ENCODE results near the gene SAFB. TPM values are rescaled to one million over a fixed set of nuclear protein-coding genes. Genes with fewer than 3 reads are reported as not detected.

SAFB gene
- polyA plus RNA-seq, 1 donor from 2014 or later: 89.8 TPM

DNA sequence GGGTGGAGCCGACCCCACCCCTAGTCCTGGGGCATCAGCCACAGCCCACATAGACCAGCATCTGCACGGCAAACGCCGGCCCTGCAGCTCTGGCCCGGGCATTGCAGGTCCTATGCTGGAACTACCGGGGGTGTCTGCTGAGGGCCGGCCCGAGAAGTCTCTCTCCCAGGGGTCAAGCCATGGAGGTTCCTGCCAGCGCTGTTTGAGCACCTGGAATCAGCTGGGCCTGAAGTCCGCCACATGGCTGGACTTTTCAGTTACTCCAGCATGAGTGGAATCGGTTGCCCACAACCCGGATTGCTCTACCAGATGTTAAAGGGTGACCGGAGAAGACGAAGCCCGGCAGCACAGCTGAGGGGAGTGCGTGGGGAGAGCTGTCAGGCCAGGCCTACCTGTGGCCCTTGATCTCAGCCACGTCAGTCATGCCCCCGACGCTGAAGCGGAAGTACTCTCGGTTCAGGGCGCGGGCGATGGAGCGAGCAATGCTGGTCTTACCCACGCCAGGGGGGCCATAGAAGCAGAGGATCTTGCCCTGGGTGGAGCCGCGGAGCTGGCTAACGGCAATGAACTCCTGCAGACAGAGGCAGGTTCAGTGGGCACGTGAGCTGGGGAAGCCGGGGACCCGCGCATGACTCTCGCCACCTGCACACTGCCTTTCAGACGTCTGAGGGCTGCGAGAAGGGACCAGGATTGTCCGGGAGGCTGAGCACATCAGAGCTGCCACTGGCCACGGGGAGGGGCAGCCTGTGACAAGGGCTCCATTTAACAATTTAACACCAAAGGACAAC is 75.9 kb downstream of the SAFB start:
- TF ChIP-seq TAF1 (IDR thresholded peaks at IDR 0.05; ENCODE audit: low read depth) (no peak), MXI1 (conservative IDR thresholded peaks at IDR 0.05; ENCODE audit: poor library complexity, severe bottlenecking) (no peak), EP300 (conservative IDR thresholded peaks at IDR 0.05; ENCODE audit: poor library complexity, severe bottlenecking) (no peak), CTCF (IDR thresholded peaks at IDR 0.05; ENCODE audit: poor library complexity, severe bottlenecking) (no peak), POLR2AphosphoS5 (IDR thresholded peaks at IDR 0.05) (no peak), SMC3 (conservative IDR thresholded peaks at IDR 0.05; ENCODE audit: poor library complexity) (no peak), EZH2 (IDR thresholded peaks at IDR 0.05; ENCODE audit: borderline replicate concordance, insufficient read depth, low read length, poor library complexity, severe bottlenecking) (no peak), RAD21 (conservative IDR thresholded peaks at IDR 0.05) (no peak)
- TF ChIP-seq, protein P1, sequence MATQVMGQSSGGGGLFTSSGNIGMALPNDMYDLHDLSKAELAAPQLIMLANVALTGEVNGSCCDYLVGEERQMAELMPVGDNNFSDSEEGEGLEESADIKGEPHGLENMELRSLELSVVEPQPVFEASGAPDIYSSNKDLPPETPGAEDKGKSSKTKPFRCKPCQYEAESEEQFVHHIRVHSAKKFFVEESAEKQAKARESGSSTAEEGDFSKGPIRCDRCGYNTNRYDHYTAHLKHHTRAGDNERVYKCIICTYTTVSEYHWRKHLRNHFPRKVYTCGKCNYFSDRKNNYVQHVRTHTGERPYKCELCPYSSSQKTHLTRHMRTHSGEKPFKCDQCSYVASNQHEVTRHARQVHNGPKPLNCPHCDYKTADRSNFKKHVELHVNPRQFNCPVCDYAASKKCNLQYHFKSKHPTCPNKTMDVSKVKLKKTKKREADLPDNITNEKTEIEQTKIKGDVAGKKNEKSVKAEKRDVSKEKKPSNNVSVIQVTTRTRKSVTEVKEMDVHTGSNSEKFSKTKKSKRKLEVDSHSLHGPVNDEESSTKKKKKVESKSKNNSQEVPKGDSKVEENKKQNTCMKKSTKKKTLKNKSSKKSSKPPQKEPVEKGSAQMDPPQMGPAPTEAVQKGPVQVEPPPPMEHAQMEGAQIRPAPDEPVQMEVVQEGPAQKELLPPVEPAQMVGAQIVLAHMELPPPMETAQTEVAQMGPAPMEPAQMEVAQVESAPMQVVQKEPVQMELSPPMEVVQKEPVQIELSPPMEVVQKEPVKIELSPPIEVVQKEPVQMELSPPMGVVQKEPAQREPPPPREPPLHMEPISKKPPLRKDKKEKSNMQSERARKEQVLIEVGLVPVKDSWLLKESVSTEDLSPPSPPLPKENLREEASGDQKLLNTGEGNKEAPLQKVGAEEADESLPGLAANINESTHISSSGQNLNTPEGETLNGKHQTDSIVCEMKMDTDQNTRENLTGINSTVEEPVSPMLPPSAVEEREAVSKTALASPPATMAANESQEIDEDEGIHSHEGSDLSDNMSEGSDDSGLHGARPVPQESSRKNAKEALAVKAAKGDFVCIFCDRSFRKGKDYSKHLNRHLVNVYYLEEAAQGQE (IDR thresholded peaks at IDR 0.05; ENCODE audit: borderline replicate concordance): no peak
- no peaks in the 10 kb centered on the region for H3K36me3 ChIP-seq (ENCODE audit: insufficient read depth, low read length)

GRCh38 chr19:5700455-5701092 is 77.7 kb downstream of the SAFB start:
- H4K20me1 ChIP-seq (ENCODE audit: insufficient read depth): no peaks in the 10 kb centered on the region
- no peak overlapping the region for H3K27ac ChIP-seq (ENCODE audit: low read length)
- no peak overlapping the region for H2AFZ ChIP-seq (ENCODE audit: low read depth, low read length)
- no peaks in the 10 kb centered on the region for H3K79me2 ChIP-seq (replicated peaks; ENCODE audit: insufficient read depth, low read length)
- no peak overlapping the region for H3K4me3 ChIP-seq (ENCODE audit: low read length)
- H3K9me2 ChIP-seq (ENCODE audit: insufficient read depth, low read length): no peaks in the 10 kb centered on the region
- TF ChIP-seq CTCF (IDR thresholded peaks at IDR 0.05; ENCODE audit: poor library complexity, severe bottlenecking) (no peak), EP300 (conservative IDR thresholded peaks at IDR 0.05; ENCODE audit: poor library complexity, severe bottlenecking) (no peak), RAD21 (conservative IDR thresholded peaks at IDR 0.05) (no peak), EZH2 (IDR thresholded peaks at IDR 0.05; ENCODE audit: borderline replicate concordance, insufficient read depth, low read length, poor library complexity, severe bottlenecking) (no peak), SMC3 (conservative IDR thresholded peaks at IDR 0.05; ENCODE audit: poor library complexity) (no peak), POLR2AphosphoS5 (IDR thresholded peaks at IDR 0.05) (no peak), TAF1 (IDR thresholded peaks at IDR 0.05; ENCODE audit: low read depth) (no peak), MXI1 (conservative IDR thresholded peaks at IDR 0.05; ENCODE audit: poor library complexity, severe bottlenecking) (no peak)
- TF ChIP-seq, protein P1 (IDR thresholded peaks at IDR 0.05; ENCODE audit: borderline replicate concordance): no peak
- H3K36me3 ChIP-seq (ENCODE audit: insufficient read depth, low read length): no peaks in the 10 kb centered on the region
- H3K9me3 ChIP-seq (ENCODE audit: low read length): no peaks in the 10 kb centered on the region
- H3K4me2 ChIP-seq (ENCODE audit: low read length): no peak overlapping the region
- H3K9ac ChIP-seq (ENCODE audit: low read length): no peak overlapping the region
- H3F3A ChIP-seq (ENCODE audit: insufficient read depth, low read length, poor library complexity, severe bottlenecking): no peaks in the 10 kb centered on the region
- H3K27me3 ChIP-seq (ENCODE audit: insufficient read depth, low read depth, low read length): no peaks in the 10 kb centered on the region

More for the DNA sequence above, 75.9 kb downstream of the SAFB start:
- no peak overlapping the region for H3K4me3 ChIP-seq (ENCODE audit: low read length)
- no peaks in the 10 kb centered on the region for H4K20me1 ChIP-seq (ENCODE audit: insufficient read depth)
- H3K79me2 ChIP-seq (replicated peaks; ENCODE audit: insufficient read depth, low read length): no peaks in the 10 kb centered on the region
- no peak overlapping the region for H3K4me2 ChIP-seq (ENCODE audit: low read length)
- no peaks in the 10 kb centered on the region for H3K9me2 ChIP-seq (ENCODE audit: insufficient read depth, low read length)
- H3K9ac ChIP-seq (ENCODE audit: low read length): no peak overlapping the region
- no peaks in the 10 kb centered on the region for H3K9me3 ChIP-seq (ENCODE audit: low read length)
- H2AFZ ChIP-seq (ENCODE audit: low read depth, low read length): no peak overlapping the region
- H3F3A ChIP-seq (ENCODE audit: insufficient read depth, low read length, poor library complexity, severe bottlenecking): no peaks in the 10 kb centered on the region
- H3K27ac ChIP-seq (ENCODE audit: low read length): no peak overlapping the region
- no peaks in the 10 kb centered on the region for H3K27me3 ChIP-seq (ENCODE audit: insufficient read depth, low read depth, low read length)
